Sigmoid colon (tissue), 7 donors: ENCODE data around the gene SNUPN. TPM values are rescaled to one million over a fixed set of nuclear protein-coding genes. Genes with fewer than 3 reads are reported as not detected.
A peak's percentile ranks its signal among the peaks of the same experiment; 100 is the strongest.
"Not testable (repeated sequence)": the region's sequence is repeated elsewhere in the genome, so short reads cannot be mapped to it uniquely, and the experiment has no call there.

Source experiments
- DNase-seq: peaks from one replicate; pipeline ENCODE4 v3.0.0-alpha.2; 2019
- H3K27ac ChIP-seq, 4 donors: fragments of 200-600 bp; sonication (generic); one replicate each; pipeline ENCODE4 v1.5.1; 2016 to 2019; ENCODE audit warnings: mild to moderate bottlenecking in 1 of 4
- H3K27me3 ChIP-seq, 3 donors: fragments of 200-600 bp; sonication (generic); one replicate each; pipeline ENCODE4 v1.5.1; 2019; ENCODE audit warnings: mild to moderate bottlenecking in 1 of 3
- H3K36me3 ChIP-seq, 4 donors: fragments of 200-600 bp; sonication (generic); one replicate each; pipeline ENCODE4 v1.5.1; 2016 to 2019
- H3K4me1 ChIP-seq, 4 donors: fragments of 200-600 bp; sonication (generic); one replicate each; pipeline ENCODE4 v1.5.1; 2017 to 2019
- H3K4me3 ChIP-seq, 4 donors: fragments of 200-600 bp; sonication (generic); one replicate each; pipeline ENCODE4 v1.5.1; 2017 to 2019; ENCODE audit warnings: mild to moderate bottlenecking in 2 of 4, moderate library complexity in 1 of 4
- H3K9me3 ChIP-seq, 4 donors: fragments of 200-600 bp in 3 of 4; sonication (generic) in 3 of 4; one replicate each; pipeline versions ENCODE4 v1.5.1 to v1.6.1; 2013 to 2019
- CTCF ChIP-seq, 4 experiments: fragments of 450-650 bp in 3 of 4; fragments of 200-600 bp in 1 of 4; IDR thresholded peaks; one replicate each; pipeline ENCODE4 v1.5.1; 2016 to 2019; ENCODE audit warnings: antibody characterized with exemption in 4 of 4, mild to moderate bottlenecking in 3 of 4, moderate library complexity in 2 of 4
- EP300 ChIP-seq, 4 donors: sonication (generic); formaldehyde crosslinking; IDR thresholded peaks; one replicate each; pipeline ENCODE4 v1.6.1; 2017; ENCODE audit warnings: antibody characterized with exemption in 4 of 4
- POLR2A ChIP-seq, 2 donors: fragments of 450-650 bp; IDR thresholded peaks; one replicate each; pipeline ENCODE4 v1.6.1; 2016; ENCODE audit warnings: antibody characterized with exemption in 2 of 2, mild to moderate bottlenecking in 2 of 2, moderate library complexity in 2 of 2
- POLR2AphosphoS5 ChIP-seq, 4 donors: sonication (generic); formaldehyde crosslinking; IDR thresholded peaks; one replicate each; pipeline ENCODE4 v1.6.1; 2017; ENCODE audit warnings: antibody characterized with exemption in 4 of 4
- WGBS, 2 donors: extraction: QIAGEN DNeasy Blood & Tissue Kit; methylation state at CpG; one replicate each; pipeline ENCODE4 v1.1.7; 2013; 5-methylcytosine and 5-hydroxymethylcytosine counted together
- intact Hi-C: fragments of 100-400 bp; cut with DNase I; formaldehyde crosslinking; loops from one replicate; pipeline ENCODE4 v1.15.1; 2023
- polyA plus RNA-seq, 3 donors: library from polyadenylated mRNA; stranded (reverse); fragments of 200-250 nt; gene quantifications; one replicate each; pipeline ENCODE4 v1.2.3, GENCODE V29; 2013
- total RNA-seq, 4 donors: library from RNA; depleted of rRNA; stranded (reverse); fragments of >200 nt; gene quantifications; one replicate each; pipeline ENCODE4 v1.1.0, GENCODE V29; 2016
- donor health status: healthy with polysubstance abuse.
- donor health status: Bipolar disorder and iron deficiency.
- donor health status: healthy.

Gene SNUPN
- total and polyA plus RNA-seq, 7 donors: 15.3 to 28.6 (median 21.6) TPM

- peaks cover 0 to 24% (median 0%) of the 10 kb centered on the region in 4 donors for H3K36me3 ChIP-seq
- intact Hi-C loops: no loop called here
- DNase-seq: no peak
- 59 to 86% methylated on average over 5 of the region's 5 CpGs for WGBS, 2 donors
- H3K4me3 ChIP-seq: no peak overlapping the region
- H3K27me3 ChIP-seq: no peaks in the 10 kb centered on the region
- H3K27ac ChIP-seq: no peak overlapping the region
- H3K9me3 ChIP-seq: no peaks in the 10 kb centered on the region
- TF ChIP-seq EP300 (IDR thresholded peaks at IDR 0.05): no peak
- no peak for TF ChIP-seq POLR2AphosphoS5 (IDR thresholded peaks at IDR 0.05)
- no peak for TF ChIP-seq POLR2A (IDR thresholded peaks at IDR 0.05)
- TF ChIP-seq CTCF (IDR thresholded peaks at IDR 0.05): no peak
- peaks cover 0 to 4% (median under 1%) of the 10 kb centered on the region in 4 donors for H3K4me1 ChIP-seq
These were observed 36.5 kb downstream of the SNUPN start for GRCh38 chr15:75589071-75589470.

- H3K4me1 ChIP-seq, H3K27me3 ChIP-seq, H3K27ac ChIP-seq, H3K9me3 ChIP-seq, DNase-seq, intact Hi-C loops, H3K4me3 ChIP-seq: not testable (repeated sequence)
- WGBS, 2 donors: 91 to 92% methylated on average over 5 of the region's 5 CpGs
- H3K36me3 ChIP-seq: peaks cover 0 to 12% (median 0%) of the 10 kb centered on the region in 4 donors
These were observed 39.1 kb downstream of the SNUPN start for GRCh38 chr15:75586422-75586821.

- Histone ChIP-seq H3K27ac (peak overlapping the region in 1 of 4 donors; percentile 4), H3K4me3 (no peak overlapping the region), H3K36me3 (no peaks in the 10 kb centered on the region), H3K27me3 (no peaks in the 10 kb centered on the region), H3K4me1 (peaks cover 0 to 16% (median 11%) of the 10 kb centered on the region in 4 donors), H3K9me3 (no peaks in the 10 kb centered on the region)
- intact Hi-C loops: no loop called here
- WGBS, 2 donors: 62 to 72% methylated on average over 4 of the region's 4 CpGs
- TF ChIP-seq POLR2AphosphoS5 (IDR thresholded peaks at IDR 0.05): no peak
- TF ChIP-seq EP300 (IDR thresholded peaks at IDR 0.05): no peak
- TF ChIP-seq POLR2A (IDR thresholded peaks at IDR 0.05): no peak
- no peak for TF ChIP-seq CTCF (IDR thresholded peaks at IDR 0.05)
- DNase-seq: no peak
These were observed 41.4 kb downstream of the SNUPN start for GRCh38 chr15:75584121-75584520.

DNA sequence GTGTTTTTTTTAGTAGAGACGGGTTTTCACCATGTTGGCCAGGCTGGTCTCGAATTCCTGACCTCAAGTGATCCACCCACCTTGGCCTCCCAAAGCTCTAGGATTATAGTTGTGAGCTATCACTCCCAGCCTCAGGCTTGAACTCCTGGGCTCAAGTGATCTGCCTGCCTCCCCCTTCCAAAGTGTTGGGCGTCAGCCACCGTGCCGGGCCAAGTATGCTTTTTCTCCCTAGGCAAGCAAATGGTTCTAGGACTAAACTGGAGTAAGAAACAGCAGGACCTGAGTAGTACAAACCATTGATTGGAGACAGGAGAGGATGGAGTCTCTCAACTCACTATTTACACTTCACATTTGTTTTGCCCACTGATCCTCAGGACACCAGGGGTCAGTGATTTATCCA is 41.8 kb downstream of the SNUPN start:
- 78 to 86% methylated on average over 5 of the region's 5 CpGs for whole genome bisulfite sequencing, 2 donors
- intact Hi-C loops: no loop called here
- no peak for DNase-seq
- no peaks in the 10 kb centered on the region for H3K27me3 ChIP-seq
- peak overlapping the region in 1 of 4 donors; percentile 4 for H3K27ac ChIP-seq
- peaks cover 0 to 16% (median 11%) of the 10 kb centered on the region in 4 donors for H3K4me1 ChIP-seq
- H3K4me3 ChIP-seq: no peak overlapping the region
- H3K36me3 ChIP-seq: no peaks in the 10 kb centered on the region
- TF ChIP-seq POLR2A (IDR thresholded peaks at IDR 0.05): no peak
- no peak for TF ChIP-seq EP300 (IDR thresholded peaks at IDR 0.05)
- TF ChIP-seq POLR2AphosphoS5 (IDR thresholded peaks at IDR 0.05): no peak
- TF ChIP-seq CTCF (IDR thresholded peaks at IDR 0.05): no peak
- no peaks in the 10 kb centered on the region for H3K9me3 ChIP-seq

DNA sequence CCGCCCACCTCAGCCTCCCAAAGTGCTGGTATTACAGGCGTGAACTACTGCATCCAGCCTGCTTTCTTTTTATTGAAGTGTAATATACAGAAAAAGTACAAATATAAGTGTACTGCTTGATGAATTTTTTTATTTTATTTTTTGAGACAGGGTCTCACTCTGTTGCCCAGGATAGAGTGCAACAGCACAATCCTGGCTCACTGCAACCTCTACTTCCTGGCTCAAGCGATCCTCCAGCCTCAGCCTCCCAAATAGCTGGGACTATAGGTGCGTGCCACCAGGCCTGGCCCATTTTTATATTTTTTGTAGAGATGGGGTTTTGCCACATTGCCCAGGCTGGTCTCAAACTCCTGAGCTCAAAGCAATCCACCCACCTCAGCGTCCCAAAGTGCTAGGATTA is 42.6 kb downstream of the SNUPN start:
- H3K4me1 ChIP-seq: peaks cover 0 to 16% (median 11%) of the 10 kb centered on the region in 4 donors
- H3K4me3 ChIP-seq, H3K27me3 ChIP-seq, intact Hi-C loops, H3K36me3 ChIP-seq, DNase-seq, H3K9me3 ChIP-seq, H3K27ac ChIP-seq: not testable (repeated sequence)
- WGBS, 2 donors: 93 to 96% methylated on average over 5 of the region's 5 CpGs
